Measurements from ENCODE around the gene OTOP2.

DNA sequence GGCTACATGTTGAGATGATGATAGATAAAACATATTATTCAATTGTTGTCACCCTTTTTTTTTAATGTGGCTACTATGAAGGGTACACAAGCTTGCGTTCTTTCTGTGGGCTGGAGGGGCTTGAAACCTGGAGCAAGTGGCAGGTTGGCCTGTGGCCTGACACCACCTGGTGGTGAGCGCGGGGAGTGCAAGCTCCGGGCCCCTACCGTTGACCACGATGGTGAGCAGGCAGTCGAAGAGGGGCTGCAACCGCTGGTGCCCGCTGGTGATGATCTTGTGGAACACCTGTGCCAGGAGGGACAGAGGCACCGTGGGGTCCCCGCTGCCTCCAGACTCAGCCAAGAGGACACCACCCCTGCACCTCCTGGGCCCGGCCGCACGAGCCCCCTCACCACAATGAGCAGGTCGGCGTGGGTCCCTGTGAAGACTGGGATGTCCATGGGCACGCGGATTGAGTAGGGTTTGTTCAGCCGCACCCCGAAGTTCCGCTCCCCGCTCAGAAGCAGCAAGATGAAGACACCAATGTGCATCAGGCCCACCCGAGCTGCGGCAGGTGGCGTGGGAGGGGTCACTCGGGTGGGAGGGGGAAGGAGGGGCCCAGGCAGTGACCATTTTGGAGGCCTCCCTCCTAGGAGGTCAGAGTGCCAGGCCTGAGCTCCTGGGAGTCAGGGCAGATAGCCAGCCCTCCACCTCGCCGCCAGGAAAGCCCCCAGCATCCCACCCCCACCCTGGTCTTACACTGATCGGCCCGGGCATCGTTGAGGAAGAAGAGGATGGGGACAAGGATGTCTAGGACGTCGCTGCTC lies 34.1 kb downstream of the OTOP2 start:
- TF ChIP-seq, protein P1, sequence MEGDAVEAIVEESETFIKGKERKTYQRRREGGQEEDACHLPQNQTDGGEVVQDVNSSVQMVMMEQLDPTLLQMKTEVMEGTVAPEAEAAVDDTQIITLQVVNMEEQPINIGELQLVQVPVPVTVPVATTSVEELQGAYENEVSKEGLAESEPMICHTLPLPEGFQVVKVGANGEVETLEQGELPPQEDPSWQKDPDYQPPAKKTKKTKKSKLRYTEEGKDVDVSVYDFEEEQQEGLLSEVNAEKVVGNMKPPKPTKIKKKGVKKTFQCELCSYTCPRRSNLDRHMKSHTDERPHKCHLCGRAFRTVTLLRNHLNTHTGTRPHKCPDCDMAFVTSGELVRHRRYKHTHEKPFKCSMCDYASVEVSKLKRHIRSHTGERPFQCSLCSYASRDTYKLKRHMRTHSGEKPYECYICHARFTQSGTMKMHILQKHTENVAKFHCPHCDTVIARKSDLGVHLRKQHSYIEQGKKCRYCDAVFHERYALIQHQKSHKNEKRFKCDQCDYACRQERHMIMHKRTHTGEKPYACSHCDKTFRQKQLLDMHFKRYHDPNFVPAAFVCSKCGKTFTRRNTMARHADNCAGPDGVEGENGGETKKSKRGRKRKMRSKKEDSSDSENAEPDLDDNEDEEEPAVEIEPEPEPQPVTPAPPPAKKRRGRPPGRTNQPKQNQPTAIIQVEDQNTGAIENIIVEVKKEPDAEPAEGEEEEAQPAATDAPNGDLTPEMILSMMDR (conservative IDR thresholded peaks at IDR 0.05; ENCODE audit: low read length), result peak; percentile 89
- TF ChIP-seq EZH2phosphoT487 (IDR thresholded peaks at IDR 0.05; ENCODE audit: borderline replicate concordance), result no peak

Data from Loucy (cell line).